ENCODE measurements around the gene SLC6A6. TPM values are rescaled to one million over a fixed set of nuclear protein-coding genes. Genes with fewer than 3 reads are reported as not detected.
A peak's percentile ranks its signal among the peaks of the same experiment; 100 is the strongest.

SLC6A6 gene
- total and polyA plus RNA-seq, 2 experiments from 2014 or later, result 27.5 to 150 TPM

- H3K27me3 Mint-ChIP-seq (ENCODE audit: insufficient read depth, low read depth, poor library complexity), result peaks cover 18% of the 10 kb centered on the region
- H3K9me2 ChIP-seq (ENCODE audit: insufficient read depth), result no peaks in the 10 kb centered on the region
- no peak overlapping the region for H3K4me3 ChIP-seq
- H3K9me3 Mint-ChIP-seq, result no peaks in the 10 kb centered on the region; the same call in 2 of the 3 replicates
- DNase-seq (ENCODE audit: low spot score), result no peak
- H3K4me2 ChIP-seq, result no peak overlapping the region
- no peak for ATAC-seq
- peaks cover 6% of the 10 kb centered on the region; the same call in 1 of the 2 replicates for H3F3A ChIP-seq (replicated peaks; ENCODE audit: low read depth)
- no peak overlapping the region for H3K27ac ChIP-seq (ENCODE audit: low read depth)
- TF ChIP-seq EZH2 (IDR thresholded peaks at IDR 0.05; ENCODE audit: low read depth, unreplicated experiment) (no peak), REST (IDR thresholded peaks at IDR 0.05; ENCODE audit: unreplicated experiment) (no peak), NANOG (IDR thresholded peaks at IDR 0.05; ENCODE audit: borderline replicate concordance) (no peak)
- no peaks in the 10 kb centered on the region for H3K36me3 ChIP-seq (ENCODE audit: insufficient read depth)
- no peaks in the 10 kb centered on the region for H3K27me3 ChIP-seq (ENCODE audit: insufficient read depth)
- H3K27ac Mint-ChIP-seq, result no peak overlapping the region; the same call in none of the 2 replicates
- peaks cover 8% of the 10 kb centered on the region for H3K79me2 ChIP-seq (replicated peaks; ENCODE audit: insufficient read depth)
- H3K36me3 Mint-ChIP-seq (ENCODE audit: low read depth), result peaks cover 6% of the 10 kb centered on the region; the same call in 2 of the 3 replicates
- no peak overlapping the region for H2AFZ ChIP-seq
- H3K4me3 Mint-ChIP-seq, result no peak overlapping the region
- peaks cover 8% of the 10 kb centered on the region for H3K4me1 ChIP-seq (ENCODE audit: insufficient read depth)
- H4K20me1 ChIP-seq (replicated peaks; ENCODE audit: insufficient read depth), result no peaks in the 10 kb centered on the region
- H3K4me1 Mint-ChIP-seq, result peaks cover 36% of the 10 kb centered on the region
Observed at GRCh38 chr3:14397940-14398796, 4.2 kb upstream of the SLC6A6 start.

DNA sequence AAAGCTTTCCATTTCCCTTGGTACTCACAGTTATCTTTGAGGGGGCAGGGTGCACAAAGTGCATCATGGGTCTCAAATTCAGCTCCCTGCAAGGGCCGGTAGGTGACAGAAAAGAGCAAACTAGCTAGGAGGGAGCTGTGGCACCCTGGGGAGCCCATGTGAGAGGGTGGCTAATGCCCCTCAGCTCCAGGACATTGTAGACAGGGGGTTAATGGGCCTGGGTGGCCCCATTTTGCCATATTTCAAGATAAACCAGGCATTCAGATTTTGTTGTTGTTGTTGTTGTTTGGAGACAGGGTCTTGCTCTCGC lies 3.7 kb upstream of the SLC6A6 start:
- Histone ChIP-seq H3K36me3 (ENCODE audit: insufficient read depth) (no peaks in the 10 kb centered on the region), H3K27me3 (ENCODE audit: insufficient read depth) (no peaks in the 10 kb centered on the region), H3K4me1 (ENCODE audit: insufficient read depth) (peaks cover 8% of the 10 kb centered on the region), H3F3A (replicated peaks; ENCODE audit: low read depth) (peaks cover 6% of the 10 kb centered on the region; the same call in 1 of the 2 replicates), H4K20me1 (replicated peaks; ENCODE audit: insufficient read depth) (no peaks in the 10 kb centered on the region; the same call in 1 of the 2 replicates), H3K4me3 (no peak overlapping the region), H3K27ac (ENCODE audit: low read depth) (no peak overlapping the region), H2AFZ (no peak overlapping the region), H3K9me2 (ENCODE audit: insufficient read depth) (no peaks in the 10 kb centered on the region), H3K79me2 (replicated peaks; ENCODE audit: insufficient read depth) (peaks cover 14% of the 10 kb centered on the region), H3K4me2 (no peak overlapping the region)
- Mint-ChIP-seq H3K4me1 (peaks cover 33% of the 10 kb centered on the region), H3K27me3 (ENCODE audit: insufficient read depth, low read depth, poor library complexity) (peaks cover 22% of the 10 kb centered on the region), H3K36me3 (ENCODE audit: low read depth) (peaks cover 8% of the 10 kb centered on the region; the same call in 2 of the 3 replicates), H3K9me3 (no peaks in the 10 kb centered on the region; the same call in 2 of the 3 replicates), H3K27ac (no peak overlapping the region; the same call in 1 of the 2 replicates), H3K4me3 (no peak overlapping the region)
- TF ChIP-seq, protein P1, sequence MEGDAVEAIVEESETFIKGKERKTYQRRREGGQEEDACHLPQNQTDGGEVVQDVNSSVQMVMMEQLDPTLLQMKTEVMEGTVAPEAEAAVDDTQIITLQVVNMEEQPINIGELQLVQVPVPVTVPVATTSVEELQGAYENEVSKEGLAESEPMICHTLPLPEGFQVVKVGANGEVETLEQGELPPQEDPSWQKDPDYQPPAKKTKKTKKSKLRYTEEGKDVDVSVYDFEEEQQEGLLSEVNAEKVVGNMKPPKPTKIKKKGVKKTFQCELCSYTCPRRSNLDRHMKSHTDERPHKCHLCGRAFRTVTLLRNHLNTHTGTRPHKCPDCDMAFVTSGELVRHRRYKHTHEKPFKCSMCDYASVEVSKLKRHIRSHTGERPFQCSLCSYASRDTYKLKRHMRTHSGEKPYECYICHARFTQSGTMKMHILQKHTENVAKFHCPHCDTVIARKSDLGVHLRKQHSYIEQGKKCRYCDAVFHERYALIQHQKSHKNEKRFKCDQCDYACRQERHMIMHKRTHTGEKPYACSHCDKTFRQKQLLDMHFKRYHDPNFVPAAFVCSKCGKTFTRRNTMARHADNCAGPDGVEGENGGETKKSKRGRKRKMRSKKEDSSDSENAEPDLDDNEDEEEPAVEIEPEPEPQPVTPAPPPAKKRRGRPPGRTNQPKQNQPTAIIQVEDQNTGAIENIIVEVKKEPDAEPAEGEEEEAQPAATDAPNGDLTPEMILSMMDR (conservative IDR thresholded peaks at IDR 0.05; ENCODE audit: low read depth in 2 of 2), result 0 out of 4 replicates have a peak, but pooled peaks of 1 of the 2 experiments have one; percentile 13
- no peak for TF ChIP-seq EZH2 (IDR thresholded peaks at IDR 0.05; ENCODE audit: low read depth, unreplicated experiment)
- ATAC-seq (no peak), DNase-seq (ENCODE audit: low spot score) (no peak)

All from GM23338 (cell line).